Measurements from ENCODE around the gene SDK1.

SDK1 gene

DNA sequence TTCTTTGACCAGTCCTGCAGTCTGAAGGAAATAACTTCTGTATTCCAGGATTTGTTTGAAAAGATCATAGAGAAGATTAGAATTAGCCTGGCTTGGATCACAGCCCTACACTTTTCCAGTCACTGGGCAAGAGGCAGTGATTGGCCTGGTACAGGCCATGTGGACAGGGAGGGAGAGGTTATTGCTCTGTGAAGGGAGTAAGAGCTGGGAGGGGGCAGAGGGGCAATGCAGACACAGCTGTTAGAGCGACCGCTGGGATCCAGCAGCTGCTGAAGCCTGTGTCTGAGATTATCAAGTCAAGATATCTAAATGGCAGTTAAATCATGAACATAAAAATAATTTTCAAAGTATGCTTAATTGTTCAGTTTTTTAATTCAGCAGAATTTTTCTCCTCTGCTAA, 257.3 kb downstream of the SDK1 start:
- H4K91ac ChIP-seq (ENCODE audit: low read depth, low read length, poor library complexity), result no peak overlapping the region
- H2AFZ ChIP-seq (ENCODE audit: low read length), result no peak overlapping the region
- H3K36me3 ChIP-seq (replicated peaks in 1 of 2; ENCODE audit: control insufficient read depth in 2 of 2, insufficient read depth in 2 of 2, low read length in 2 of 2), result no peaks in the 10 kb centered on the region
- no peak overlapping the region for H4K8ac ChIP-seq (ENCODE audit: low read depth, low read length)
- no peaks in the 10 kb centered on the region for H3K79me1 ChIP-seq (ENCODE audit: low read depth, low read length)
- H2BK15ac ChIP-seq (ENCODE audit: low read length), result no peak overlapping the region
- H3K4ac ChIP-seq (ENCODE audit: low read length), result no peak overlapping the region
- H3K18ac ChIP-seq (ENCODE audit: low read length), result no peak overlapping the region
- H3K4me2 ChIP-seq (ENCODE audit: insufficient read depth, low read length, poor library complexity, severe bottlenecking), result no peak overlapping the region
- H3K14ac ChIP-seq (ENCODE audit: low read length), result no peak overlapping the region
- no peak overlapping the region for H3K27ac ChIP-seq (replicated peaks; ENCODE audit: low read length)
- H3K23ac ChIP-seq (ENCODE audit: low read depth, low read length, poor library complexity), result no peak overlapping the region
- H2BK12ac ChIP-seq (ENCODE audit: low read length), result no peak overlapping the region
- WGBS, 2 donors (ENCODE audit: extremely low coverage in 2 of 2, insufficient read length in 2 of 2, insufficient replicate concordance in 1 of 2), result no CpG with 5 or more reads among the region's 2 CpGs
- DNase-seq (ENCODE audit: low spot score), result no peak
- H3K27me3 ChIP-seq (ENCODE audit: control insufficient read depth in 3 of 3, insufficient read depth in 3 of 3, low read depth in 1 of 3, low read length in 3 of 3), result no peaks in the 10 kb centered on the region
- H3K4me1 ChIP-seq (ENCODE audit: control insufficient read depth in 2 of 2, insufficient read depth in 1 of 2, low read depth in 1 of 2, low read length in 2 of 2), result no peaks in the 10 kb centered on the region
- no peak overlapping the region for H2BK120ac ChIP-seq (ENCODE audit: low read depth, low read length)
- H2BK5ac ChIP-seq (ENCODE audit: low read length), result no peak overlapping the region
- no peak overlapping the region for H3K4me3 ChIP-seq (ENCODE audit: low read length in 2 of 2)
- H3K9ac ChIP-seq (ENCODE audit: low read depth, low read length, poor library complexity), result no peak overlapping the region
- peaks cover 0 to 15% of the 10 kb centered on the region in 2 donors for H3K9me3 ChIP-seq (replicated peaks in 1 of 2; ENCODE audit: control insufficient read depth in 2 of 2, insufficient read depth in 1 of 2, low read depth in 1 of 2, low read length in 2 of 2)
- no peak overlapping the region for H2AK5ac ChIP-seq (ENCODE audit: low read depth, low read length)

DNA sequence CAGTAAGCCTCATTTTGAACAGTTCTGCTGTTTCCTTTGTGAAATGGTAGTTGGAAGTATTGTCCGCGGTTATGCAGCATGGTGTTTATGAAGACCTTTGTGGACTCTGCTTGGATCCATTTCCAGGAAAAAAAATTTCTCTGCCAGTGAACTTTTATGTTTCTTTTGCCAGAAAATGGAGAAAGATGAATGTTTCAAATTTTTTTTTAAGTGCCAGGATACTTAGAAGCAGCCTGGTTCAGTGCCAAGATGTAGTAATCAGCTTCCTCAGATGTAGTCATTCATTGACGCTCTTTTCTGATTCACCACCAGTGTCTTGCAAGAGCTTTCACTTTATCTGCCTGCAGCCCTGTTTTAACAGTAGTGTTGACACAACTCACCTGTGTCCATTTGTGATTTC, 258.2 kb downstream of the SDK1 start:
- WGBS, 2 donors (ENCODE audit: extremely low coverage in 2 of 2, insufficient read length in 2 of 2, insufficient replicate concordance in 1 of 2), result no CpG with 5 or more reads among the region's 3 CpGs
- Histone ChIP-seq H3K4me3 (ENCODE audit: low read length in 2 of 2) (no peak overlapping the region), H2AFZ (ENCODE audit: low read length) (no peak overlapping the region), H3K36me3 (replicated peaks in 1 of 2; ENCODE audit: control insufficient read depth in 2 of 2, insufficient read depth in 2 of 2, low read length in 2 of 2) (no peaks in the 10 kb centered on the region), H3K4me2 (ENCODE audit: insufficient read depth, low read length, poor library complexity, severe bottlenecking) (no peak overlapping the region), H3K27ac (replicated peaks; ENCODE audit: low read length) (no peak overlapping the region), H3K18ac (ENCODE audit: low read length) (no peak overlapping the region), H3K14ac (ENCODE audit: low read length) (no peak overlapping the region), H3K4ac (ENCODE audit: low read length) (no peak overlapping the region), H4K91ac (ENCODE audit: low read depth, low read length, poor library complexity) (no peak overlapping the region), H3K4me1 (ENCODE audit: control insufficient read depth in 2 of 2, insufficient read depth in 1 of 2, low read depth in 1 of 2, low read length in 2 of 2) (no peaks in the 10 kb centered on the region), H2BK12ac (ENCODE audit: low read length) (no peak overlapping the region), H4K8ac (ENCODE audit: low read depth, low read length) (no peak overlapping the region), H2BK120ac (ENCODE audit: low read depth, low read length) (no peak overlapping the region), H2BK15ac (ENCODE audit: low read length) (no peak overlapping the region), H2AK5ac (ENCODE audit: low read depth, low read length) (no peak overlapping the region), H3K79me1 (ENCODE audit: low read depth, low read length) (no peaks in the 10 kb centered on the region), H3K9ac (ENCODE audit: low read depth, low read length, poor library complexity) (no peak overlapping the region), H2BK5ac (ENCODE audit: low read length) (no peak overlapping the region), H3K27me3 (ENCODE audit: control insufficient read depth in 3 of 3, insufficient read depth in 3 of 3, low read depth in 1 of 3, low read length in 3 of 3) (no peaks in the 10 kb centered on the region), H3K23ac (ENCODE audit: low read depth, low read length, poor library complexity) (no peak overlapping the region), H3K9me3 (replicated peaks in 1 of 2; ENCODE audit: control insufficient read depth in 2 of 2, insufficient read depth in 1 of 2, low read depth in 1 of 2, low read length in 2 of 2) (peaks cover 0 to 7% of the 10 kb centered on the region in 2 donors)
- DNase-seq (ENCODE audit: low spot score), result no peak

GRCh38 chr7:3560495-3560894, 259.4 kb downstream of the SDK1 start:
- H2AFZ ChIP-seq (ENCODE audit: low read length), result no peak overlapping the region
- no peak overlapping the region for H3K14ac ChIP-seq (ENCODE audit: low read length)
- no peak for DNase-seq (ENCODE audit: low spot score)
- H2BK15ac ChIP-seq (ENCODE audit: low read length), result no peak overlapping the region
- H3K18ac ChIP-seq (ENCODE audit: low read length), result no peak overlapping the region
- H3K36me3 ChIP-seq (replicated peaks in 1 of 2; ENCODE audit: control insufficient read depth in 2 of 2, insufficient read depth in 2 of 2, low read length in 2 of 2), result no peaks in the 10 kb centered on the region
- H3K27ac ChIP-seq (replicated peaks; ENCODE audit: low read length), result no peak overlapping the region
- no peak overlapping the region for H4K91ac ChIP-seq (ENCODE audit: low read depth, low read length, poor library complexity)
- no peaks in the 10 kb centered on the region for H3K9me3 ChIP-seq (replicated peaks in 1 of 2; ENCODE audit: control insufficient read depth in 2 of 2, insufficient read depth in 1 of 2, low read depth in 1 of 2, low read length in 2 of 2)
- H3K27me3 ChIP-seq (ENCODE audit: control insufficient read depth in 3 of 3, insufficient read depth in 3 of 3, low read depth in 1 of 3, low read length in 3 of 3), result no peaks in the 10 kb centered on the region
- no peaks in the 10 kb centered on the region for H3K4me1 ChIP-seq (ENCODE audit: control insufficient read depth in 2 of 2, insufficient read depth in 1 of 2, low read depth in 1 of 2, low read length in 2 of 2)
- no peak overlapping the region for H3K4ac ChIP-seq (ENCODE audit: low read length)
- no peak overlapping the region for H2BK5ac ChIP-seq (ENCODE audit: low read length)
- no peaks in the 10 kb centered on the region for H3K79me1 ChIP-seq (ENCODE audit: low read depth, low read length)
- no peak overlapping the region for H3K4me2 ChIP-seq (ENCODE audit: insufficient read depth, low read length, poor library complexity, severe bottlenecking)
- H3K23ac ChIP-seq (ENCODE audit: low read depth, low read length, poor library complexity), result no peak overlapping the region
- H2BK120ac ChIP-seq (ENCODE audit: low read depth, low read length), result no peak overlapping the region
- H2AK5ac ChIP-seq (ENCODE audit: low read depth, low read length), result no peak overlapping the region
- H3K9ac ChIP-seq (ENCODE audit: low read depth, low read length, poor library complexity), result no peak overlapping the region
- no peak overlapping the region for H3K4me3 ChIP-seq (ENCODE audit: low read length in 2 of 2)
- no peak overlapping the region for H4K8ac ChIP-seq (ENCODE audit: low read depth, low read length)
- WGBS, 2 donors (ENCODE audit: extremely low coverage in 2 of 2, insufficient read length in 2 of 2, insufficient replicate concordance in 1 of 2), result no CpG with 5 or more reads among the region's 6 CpGs
- H2BK12ac ChIP-seq (ENCODE audit: low read length), result no peak overlapping the region

- no peak overlapping the region for H3K4ac ChIP-seq (ENCODE audit: low read length)
- H2BK5ac ChIP-seq (ENCODE audit: low read length), result no peak overlapping the region
- H3K4me1 ChIP-seq (ENCODE audit: control insufficient read depth in 2 of 2, insufficient read depth in 1 of 2, low read depth in 1 of 2, low read length in 2 of 2), result no peaks in the 10 kb centered on the region
- no peak overlapping the region for H3K27ac ChIP-seq (replicated peaks; ENCODE audit: low read length)
- WGBS, 2 donors (ENCODE audit: extremely low coverage in 2 of 2, insufficient read length in 2 of 2, insufficient replicate concordance in 1 of 2), result no CpG with 5 or more reads among the region's 5 CpGs
- H3K9me3 ChIP-seq (replicated peaks in 1 of 2; ENCODE audit: control insufficient read depth in 2 of 2, insufficient read depth in 1 of 2, low read depth in 1 of 2, low read length in 2 of 2), result no peaks in the 10 kb centered on the region
- H3K79me1 ChIP-seq (ENCODE audit: low read depth, low read length), result no peaks in the 10 kb centered on the region
- H3K27me3 ChIP-seq (ENCODE audit: control insufficient read depth in 3 of 3, insufficient read depth in 3 of 3, low read depth in 1 of 3, low read length in 3 of 3), result no peaks in the 10 kb centered on the region
- no peak overlapping the region for H3K18ac ChIP-seq (ENCODE audit: low read length)
- H2BK120ac ChIP-seq (ENCODE audit: low read depth, low read length), result no peak overlapping the region
- no peak overlapping the region for H3K4me2 ChIP-seq (ENCODE audit: insufficient read depth, low read length, poor library complexity, severe bottlenecking)
- no peak overlapping the region for H4K91ac ChIP-seq (ENCODE audit: low read depth, low read length, poor library complexity)
- H2BK12ac ChIP-seq (ENCODE audit: low read length), result no peak overlapping the region
- no peak overlapping the region for H4K8ac ChIP-seq (ENCODE audit: low read depth, low read length)
- no peak overlapping the region for H3K9ac ChIP-seq (ENCODE audit: low read depth, low read length, poor library complexity)
- no peak overlapping the region for H3K23ac ChIP-seq (ENCODE audit: low read depth, low read length, poor library complexity)
- DNase-seq (ENCODE audit: low spot score), result no peak
- H3K14ac ChIP-seq (ENCODE audit: low read length), result no peak overlapping the region
- no peak overlapping the region for H3K4me3 ChIP-seq (ENCODE audit: low read length in 2 of 2)
- no peak overlapping the region for H2AFZ ChIP-seq (ENCODE audit: low read length)
- no peak overlapping the region for H2AK5ac ChIP-seq (ENCODE audit: low read depth, low read length)
- no peaks in the 10 kb centered on the region for H3K36me3 ChIP-seq (replicated peaks in 1 of 2; ENCODE audit: control insufficient read depth in 2 of 2, insufficient read depth in 2 of 2, low read length in 2 of 2)
- H2BK15ac ChIP-seq (ENCODE audit: low read length), result no peak overlapping the region
Measured at GRCh38 chr7:3561932-3562331, 260.9 kb downstream of the SDK1 start.
